ENCODE results near the gene GOLGA5.
"Not testable (repeated sequence)": the region's sequence is repeated elsewhere in the genome, so short reads cannot be mapped to it uniquely, and the experiment has no call there.

Gene GOLGA5

GRCh38 chr14:92832137-92832700 lies 38.1 kb downstream of the GOLGA5 start:
- no peak for DNase-seq (ENCODE audit: low read depth in 2 of 2)

GRCh38 chr14:92841930-92842329 lies 47.8 kb downstream of the GOLGA5 start:
- DNase-seq (ENCODE audit: low read depth in 2 of 2) = no peak

- no peak for DNase-seq (ENCODE audit: low read depth in 2 of 2)
Observed at GRCh38 chr14:92844204-92844603, 50.1 kb downstream of the GOLGA5 start.

GRCh38 chr14:92846162-92846897 lies 52.2 kb downstream of the GOLGA5 start:
- peak; percentile 1 to 4 for DNase-seq (ENCODE audit: low read depth in 2 of 2)

GRCh38 chr14:92847278-92847677 lies 53.2 kb downstream of the GOLGA5 start:
- DNase-seq (ENCODE audit: low read depth in 2 of 2) = no peak

GRCh38 chr14:92847749-92848148 lies 53.6 kb downstream of the GOLGA5 start:
- DNase-seq (ENCODE audit: low read depth in 2 of 2) = no peak

- no peak for DNase-seq (ENCODE audit: low read depth in 2 of 2)
Observed at GRCh38 chr14:92848887-92849286, 54.8 kb downstream of the GOLGA5 start.

- no peak for DNase-seq (ENCODE audit: low read depth in 2 of 2)
Observed at GRCh38 chr14:92850492-92850891, 56.4 kb downstream of the GOLGA5 start.

- not testable (repeated sequence) for DNase-seq (ENCODE audit: low read depth in 2 of 2)
Observed at GRCh38 chr14:92853136-92853535, 59.0 kb downstream of the GOLGA5 start.

GRCh38 chr14:92860049-92860840 lies 66.1 kb downstream of the GOLGA5 start:
- no peak for DNase-seq (ENCODE audit: low read depth in 2 of 2)

- DNase-seq (ENCODE audit: low read depth in 2 of 2) = no peak
Observed at GRCh38 chr14:92861856-92862745, 68.0 kb downstream of the GOLGA5 start.

- no peak for DNase-seq (ENCODE audit: low read depth in 2 of 2)
Observed at GRCh38 chr14:92863286-92864080, 69.4 kb downstream of the GOLGA5 start.

GRCh38 chr14:92865674-92866073 lies 71.6 kb downstream of the GOLGA5 start:
- DNase-seq (ENCODE audit: low read depth in 2 of 2) = no peak

- no peak for DNase-seq (ENCODE audit: low read depth in 2 of 2)
Observed at GRCh38 chr14:92866181-92866752, 72.2 kb downstream of the GOLGA5 start.

- no peak for DNase-seq (ENCODE audit: low read depth in 2 of 2)
Observed at GRCh38 chr14:92866901-92867865, 73.1 kb downstream of the GOLGA5 start.

GRCh38 chr14:92874962-92875661 lies 81.0 kb downstream of the GOLGA5 start:
- DNase-seq (ENCODE audit: low read depth in 2 of 2) = no peak

GRCh38 chr14:92877757-92878431 lies 83.8 kb downstream of the GOLGA5 start:
- DNase-seq (ENCODE audit: low read depth in 2 of 2) = no peak

GRCh38 chr14:92880351-92880750 lies 86.2 kb downstream of the GOLGA5 start:
- no peak for DNase-seq (ENCODE audit: low read depth in 2 of 2)
